Esophagus muscularis mucosa (tissue), 4 donors: Measurements from ENCODE around the gene PTPRD. TPM values are rescaled to one million over a fixed set of nuclear protein-coding genes. Genes with fewer than 3 reads are reported as not detected.

Source experiments
- DNase-seq: peaks from one replicate; pipeline ENCODE4 v3.0.0-alpha.2; 2017; ENCODE audit errors: extremely low spot score
- H3K27ac ChIP-seq, 4 donors: fragments of 200-600 bp; sonication (generic); replicated peaks in 1 of 4; 1 replicate in 3 of 4; 2 replicates in 1 of 4; pipeline ENCODE4 v1.5.1; 2016 to 2019; ENCODE audit warnings: mild to moderate bottlenecking in 1 of 4
- H3K27me3 ChIP-seq, 4 donors: fragments of 200-600 bp; sonication (generic); one replicate each; pipeline versions ENCODE4 v1.5.1 to v1.6.0; 2016 to 2019
- H3K36me3 ChIP-seq, 4 donors: fragments of 200-600 bp; sonication (generic); one replicate each; pipeline ENCODE4 v1.5.1; 2016 to 2019
- H3K4me1 ChIP-seq, 4 donors: fragments of 200-600 bp; sonication (generic); one replicate each; pipeline ENCODE4 v1.5.1; 2016 to 2019
- H3K4me3 ChIP-seq, 4 donors: fragments of 200-600 bp; sonication (generic); 1 replicate in 2 of 4; 2 replicates in 2 of 4; pipeline ENCODE4 v1.5.1; 2016 to 2019; ENCODE audit warnings: mild to moderate bottlenecking in 4 of 4, moderate library complexity in 1 of 4
- H3K9me3 ChIP-seq, 4 donors: fragments of 200-600 bp; sonication (generic); 1 replicate in 3 of 4; 2 replicates in 1 of 4; pipeline ENCODE4 v1.5.1; 2016 to 2019
- EP300 ChIP-seq: sonication (generic); formaldehyde crosslinking; IDR thresholded peaks from one replicate; pipeline ENCODE4 v1.6.1; 2017; ENCODE audit warnings: antibody characterized with exemption
- POLR2A ChIP-seq: fragments of 450-650 bp; IDR thresholded peaks from one replicate; pipeline ENCODE4 v1.6.1; 2017; ENCODE audit warnings: antibody characterized with exemption, moderate library complexity, mild to moderate bottlenecking, low read depth
- POLR2AphosphoS5 ChIP-seq, 2 donors: sonication (generic); formaldehyde crosslinking; IDR thresholded peaks; one replicate each; pipeline ENCODE4 v1.6.1; 2017; ENCODE audit warnings: antibody characterized with exemption in 2 of 2
- WGBS: methylation state at CpG from one replicate; pipeline ENCODE4 v1.1.5; 2018; 5-methylcytosine and 5-hydroxymethylcytosine counted together
- intact Hi-C: fragments of 100-400 bp; cut with DNase I; formaldehyde crosslinking; loops from one replicate; pipeline ENCODE4 v1.15.1; 2023
- total RNA-seq, 4 donors: library from RNA; depleted of rRNA; stranded (reverse); fragments of >200 nt; gene quantifications; one replicate each; pipeline versions ENCODE4 v1.1.0 to v1.2.1, GENCODE V29; 2016
- TF ChIP-seq, protein P1 (sequence below), 3 experiments: fragments of 200-600 bp in 2 of 3; fragments of 450-650 bp in 1 of 3; sonication (generic) in 2 of 3; IDR thresholded peaks; one replicate each; pipeline ENCODE4 v1.5.1; 2017 to 2019; ENCODE audit warnings: antibody characterized with exemption in 3 of 3, mild to moderate bottlenecking in 2 of 3, moderate library complexity in 1 of 3

The PTPRD gene
- total RNA-seq, 4 donors from 2014 or later: 4.1 to 6.6 (median 5.0) TPM

- Histone ChIP-seq H3K4me3 (no peak overlapping the region), H3K27me3 (no peaks in the 10 kb centered on the region), H3K27ac (no peak overlapping the region), H3K36me3 (no peaks in the 10 kb centered on the region), H3K9me3 (no peaks in the 10 kb centered on the region), H3K4me1 (peaks cover 0 to 9% (median 4%) of the 10 kb centered on the region in 4 donors)
- WGBS: 68% methylated on average over 1 of the region's 1 CpG
- DNase-seq: no peak
- intact Hi-C loops: no loop called here
- TF ChIP-seq, protein P1, sequence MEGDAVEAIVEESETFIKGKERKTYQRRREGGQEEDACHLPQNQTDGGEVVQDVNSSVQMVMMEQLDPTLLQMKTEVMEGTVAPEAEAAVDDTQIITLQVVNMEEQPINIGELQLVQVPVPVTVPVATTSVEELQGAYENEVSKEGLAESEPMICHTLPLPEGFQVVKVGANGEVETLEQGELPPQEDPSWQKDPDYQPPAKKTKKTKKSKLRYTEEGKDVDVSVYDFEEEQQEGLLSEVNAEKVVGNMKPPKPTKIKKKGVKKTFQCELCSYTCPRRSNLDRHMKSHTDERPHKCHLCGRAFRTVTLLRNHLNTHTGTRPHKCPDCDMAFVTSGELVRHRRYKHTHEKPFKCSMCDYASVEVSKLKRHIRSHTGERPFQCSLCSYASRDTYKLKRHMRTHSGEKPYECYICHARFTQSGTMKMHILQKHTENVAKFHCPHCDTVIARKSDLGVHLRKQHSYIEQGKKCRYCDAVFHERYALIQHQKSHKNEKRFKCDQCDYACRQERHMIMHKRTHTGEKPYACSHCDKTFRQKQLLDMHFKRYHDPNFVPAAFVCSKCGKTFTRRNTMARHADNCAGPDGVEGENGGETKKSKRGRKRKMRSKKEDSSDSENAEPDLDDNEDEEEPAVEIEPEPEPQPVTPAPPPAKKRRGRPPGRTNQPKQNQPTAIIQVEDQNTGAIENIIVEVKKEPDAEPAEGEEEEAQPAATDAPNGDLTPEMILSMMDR (IDR thresholded peaks at IDR 0.05): no peak
- TF ChIP-seq POLR2A (no peak), EP300 (no peak), POLR2AphosphoS5 (IDR thresholded peaks at IDR 0.05) (no peak)
These were observed 1435.7 kb downstream of the PTPRD start for GRCh38 chr9:9177081-9177480.

DNA sequence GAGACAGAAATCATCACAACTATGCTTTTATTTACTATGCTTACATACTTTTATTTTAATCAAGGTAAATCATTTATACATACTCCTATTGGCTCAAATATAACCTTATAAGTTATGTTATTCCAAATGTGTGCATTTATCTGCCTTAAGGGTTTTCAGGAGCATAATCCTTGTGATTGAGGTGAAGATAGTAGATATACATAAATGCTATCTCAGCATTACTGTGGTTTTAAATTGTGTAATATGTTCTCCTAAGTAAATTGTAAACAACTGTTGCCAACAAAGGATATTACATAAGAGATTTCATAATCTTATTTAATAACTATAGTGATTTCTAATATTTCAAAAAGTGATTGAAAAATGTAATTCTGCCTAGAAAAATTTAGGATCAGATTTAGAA is 1438.4 kb downstream of the PTPRD start:
- Histone ChIP-seq H3K4me3 (no peak overlapping the region), H3K36me3 (no peaks in the 10 kb centered on the region), H3K27ac (no peak overlapping the region), H3K4me1 (no peaks in the 10 kb centered on the region), H3K9me3 (no peaks in the 10 kb centered on the region), H3K27me3 (no peaks in the 10 kb centered on the region)
- no peak for DNase-seq
- intact Hi-C loops: no loop called here
- TF ChIP-seq, protein P1 (IDR thresholded peaks at IDR 0.05): no peak
- TF ChIP-seq POLR2AphosphoS5 (IDR thresholded peaks at IDR 0.05) (no peak), EP300 (no peak), POLR2A (no peak)

DNA sequence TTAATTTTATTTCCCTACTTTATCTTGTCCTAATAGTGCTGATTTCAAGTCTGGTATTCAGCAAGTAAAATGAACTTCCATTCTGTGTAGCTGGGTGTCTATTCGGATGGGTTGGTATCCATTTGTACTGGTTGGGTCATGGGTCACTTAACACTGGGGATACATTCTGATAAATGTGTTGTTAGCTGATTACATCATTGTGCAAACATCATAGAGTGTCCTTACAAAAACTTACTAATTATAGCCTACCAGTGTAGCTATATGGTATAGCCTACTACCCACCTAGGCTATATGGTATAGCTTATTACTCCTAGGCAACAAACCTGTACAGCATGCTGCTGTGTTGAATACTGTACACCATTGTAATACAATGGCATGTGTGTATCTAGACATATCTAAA is 1439.5 kb downstream of the PTPRD start:
- Histone ChIP-seq H3K4me1 (no peaks in the 10 kb centered on the region), H3K9me3 (no peaks in the 10 kb centered on the region), H3K36me3 (no peaks in the 10 kb centered on the region), H3K4me3 (no peak overlapping the region), H3K27me3 (no peaks in the 10 kb centered on the region), H3K27ac (no peak overlapping the region)
- no peak for DNase-seq
- TF ChIP-seq POLR2AphosphoS5 (IDR thresholded peaks at IDR 0.05): no peak
- TF ChIP-seq, protein P1 (IDR thresholded peaks at IDR 0.05): no peak
- TF ChIP-seq POLR2A: no peak
- no peak for TF ChIP-seq EP300
- WGBS: 95% methylated on average over 1 of the region's 1 CpG
- intact Hi-C loops: no loop called here

- no peaks in the 10 kb centered on the region for H3K4me1 ChIP-seq
- H3K4me3 ChIP-seq: no peak overlapping the region
- WGBS: 29% methylated on average over 4 of the region's 4 CpGs
- TF ChIP-seq POLR2A (no peak), EP300 (no peak)
- intact Hi-C loops: no loop called here
- H3K27me3 ChIP-seq: no peaks in the 10 kb centered on the region
- H3K9me3 ChIP-seq: no peaks in the 10 kb centered on the region
- DNase-seq: no peak
- H3K27ac ChIP-seq: no peak overlapping the region
- H3K36me3 ChIP-seq: no peaks in the 10 kb centered on the region
These were observed 1442.2 kb downstream of the PTPRD start for GRCh38 chr9:9170439-9171134.

GRCh38 chr9:9142001-9142400 is 1470.8 kb downstream of the PTPRD start:
- H3K27ac ChIP-seq: no peak overlapping the region
- no peak for DNase-seq
- no peak for TF ChIP-seq EP300
- no peak for TF ChIP-seq POLR2AphosphoS5 (IDR thresholded peaks at IDR 0.05)
- TF ChIP-seq, protein P1 (IDR thresholded peaks at IDR 0.05): no peak
- TF ChIP-seq POLR2A: no peak
- no peaks in the 10 kb centered on the region for H3K4me1 ChIP-seq
- H3K36me3 ChIP-seq: no peaks in the 10 kb centered on the region
- no peak overlapping the region for H3K4me3 ChIP-seq
- no peaks in the 10 kb centered on the region for H3K9me3 ChIP-seq
- intact Hi-C loops: no loop called here
- H3K27me3 ChIP-seq: no peaks in the 10 kb centered on the region
- 85% methylated on average over 3 of the region's 3 CpGs for WGBS
